ENCODE measurements around the gene CRYBG2. TPM values are rescaled to one million over a fixed set of nuclear protein-coding genes. Genes with fewer than 3 reads are reported as not detected.
A peak's percentile ranks its signal among the peaks of the same experiment; 100 is the strongest.

CRYBG2 gene
- total RNA-seq, 2 donors from 2014 or later, result 12.8 to 30.3 TPM

GRCh38 chr1:26368006-26368405 is 14.1 kb upstream of the CRYBG2 start:
- intact Hi-C loops (cut with DNase I), result no loop called here
- Histone ChIP-seq H3K4me3 (no peak overlapping the region), H3K9ac (ENCODE audit: low read depth in 2 of 2, low read length in 2 of 2) (no peak overlapping the region), H3K9me3 (no peaks in the 10 kb centered on the region), H3K4me1 (no peaks in the 10 kb centered on the region), H3K27ac (no peak overlapping the region), H3K27me3 (no peaks in the 10 kb centered on the region), H3K36me3 (no peaks in the 10 kb centered on the region)
- no peak for DNase-seq
- TF ChIP-seq, protein P1, sequence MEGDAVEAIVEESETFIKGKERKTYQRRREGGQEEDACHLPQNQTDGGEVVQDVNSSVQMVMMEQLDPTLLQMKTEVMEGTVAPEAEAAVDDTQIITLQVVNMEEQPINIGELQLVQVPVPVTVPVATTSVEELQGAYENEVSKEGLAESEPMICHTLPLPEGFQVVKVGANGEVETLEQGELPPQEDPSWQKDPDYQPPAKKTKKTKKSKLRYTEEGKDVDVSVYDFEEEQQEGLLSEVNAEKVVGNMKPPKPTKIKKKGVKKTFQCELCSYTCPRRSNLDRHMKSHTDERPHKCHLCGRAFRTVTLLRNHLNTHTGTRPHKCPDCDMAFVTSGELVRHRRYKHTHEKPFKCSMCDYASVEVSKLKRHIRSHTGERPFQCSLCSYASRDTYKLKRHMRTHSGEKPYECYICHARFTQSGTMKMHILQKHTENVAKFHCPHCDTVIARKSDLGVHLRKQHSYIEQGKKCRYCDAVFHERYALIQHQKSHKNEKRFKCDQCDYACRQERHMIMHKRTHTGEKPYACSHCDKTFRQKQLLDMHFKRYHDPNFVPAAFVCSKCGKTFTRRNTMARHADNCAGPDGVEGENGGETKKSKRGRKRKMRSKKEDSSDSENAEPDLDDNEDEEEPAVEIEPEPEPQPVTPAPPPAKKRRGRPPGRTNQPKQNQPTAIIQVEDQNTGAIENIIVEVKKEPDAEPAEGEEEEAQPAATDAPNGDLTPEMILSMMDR (IDR thresholded peaks at IDR 0.05), result no peak

- Histone ChIP-seq H3K27me3 (no peaks in the 10 kb centered on the region), H3K9ac (ENCODE audit: low read depth in 2 of 2, low read length in 2 of 2) (no peak overlapping the region), H3K27ac (no peak overlapping the region), H3K4me1 (no peaks in the 10 kb centered on the region), H3K4me3 (no peak overlapping the region), H3K9me3 (no peaks in the 10 kb centered on the region), H3K36me3 (no peaks in the 10 kb centered on the region)
- TF ChIP-seq, protein P1 (IDR thresholded peaks at IDR 0.05), result no peak
- DNase-seq, result no peak
- intact Hi-C loops (cut with DNase I), result no loop called here
These were observed 13.5 kb upstream of the CRYBG2 start for GRCh38 chr1:26367441-26367840.

DNA sequence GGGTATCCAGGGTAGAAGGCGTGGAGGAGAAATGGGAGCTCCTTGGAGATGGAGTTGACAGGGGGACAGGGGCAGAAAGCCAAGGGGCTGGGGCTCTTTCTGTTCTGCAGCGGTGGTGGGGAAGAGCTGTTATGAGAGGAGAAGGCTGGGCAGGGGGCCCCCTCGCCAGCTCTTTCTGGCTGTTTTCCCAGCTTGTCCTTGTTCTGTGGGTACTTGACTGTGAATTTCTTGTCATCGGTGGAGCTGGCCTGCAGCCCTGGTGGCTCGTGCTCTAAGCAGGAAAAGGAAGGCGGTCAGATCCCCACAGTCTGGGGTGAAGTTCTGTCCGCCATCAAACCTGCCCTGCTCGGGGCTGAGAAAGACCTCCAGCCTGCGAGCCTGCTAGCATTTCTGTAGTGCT is 11.0 kb upstream of the CRYBG2 start:
- Histone ChIP-seq H3K4me1 (peaks cover 9% of the 10 kb centered on the region), H3K9me3 (no peaks in the 10 kb centered on the region), H3K36me3 (no peaks in the 10 kb centered on the region), H3K4me3 (no peak overlapping the region), H3K9ac (ENCODE audit: low read depth in 2 of 2, low read length in 2 of 2) (no peak overlapping the region), H3K27me3 (peaks cover 17% of the 10 kb centered on the region), H3K27ac (no peak overlapping the region)
- TF ChIP-seq, protein P1 (IDR thresholded peaks at IDR 0.05), result no peak
- DNase-seq, result no peak
- intact Hi-C loops (cut with DNase I), result loop anchor here (2.0 to 5.0 kb wide), 2 partner anchors 43 to 80 kb away; no protein-coding TSS in a partner anchor

GRCh38 chr1:26363549-26364448 is 9.9 kb upstream of the CRYBG2 start:
- Histone ChIP-seq H3K27ac (no peak overlapping the region), H3K36me3 (no peaks in the 10 kb centered on the region), H3K9me3 (no peaks in the 10 kb centered on the region), H3K27me3 (peaks cover 19% of the 10 kb centered on the region), H3K9ac (ENCODE audit: low read depth in 2 of 2, low read length in 2 of 2) (no peak overlapping the region), H3K4me1 (peaks cover 11% of the 10 kb centered on the region), H3K4me3 (no peak overlapping the region)
- DNase-seq, result peak; percentile 87
- TF ChIP-seq, protein P1 (IDR thresholded peaks at IDR 0.05), result peak; percentile 91
- intact Hi-C loops (cut with DNase I), result loop anchor here (2.0 to 5.0 kb wide), 2 partner anchors 41 to 79 kb away; no protein-coding TSS in a partner anchor

- Histone ChIP-seq H3K4me3 (no peak overlapping the region), H3K9me3 (no peaks in the 10 kb centered on the region), H3K27ac (no peak overlapping the region), H3K9ac (ENCODE audit: low read depth in 2 of 2, low read length in 2 of 2) (no peak overlapping the region), H3K27me3 (peaks cover 19% of the 10 kb centered on the region), H3K36me3 (no peaks in the 10 kb centered on the region), H3K4me1 (peaks cover 11% of the 10 kb centered on the region)
- TF ChIP-seq, protein P1 (IDR thresholded peaks at IDR 0.05), result no peak
- intact Hi-C loops (cut with DNase I), result loop anchor here (5.0 kb wide), 1 partner anchor 40 kb away; no protein-coding TSS in a partner anchor
- DNase-seq, result no peak
These were observed 8.4 kb upstream of the CRYBG2 start for GRCh38 chr1:26362331-26362730.
